Mesothelial cell of epicardium (in vitro differentiated cells): ENCODE data around the gene YARS1. TPM values are rescaled to one million over a fixed set of nuclear protein-coding genes. Genes with fewer than 3 reads are reported as not detected.

ENCODE experiments used
- DNase-seq, 2 experiments: peaks; one replicate each; pipeline ENCODE4 v3.0.0; 2021; ENCODE audit warnings: low spot score in 2 of 2; ENCODE audit not compliant: unreplicated experiment in 2 of 2
- H3K27ac Mint-ChIP-seq: 2 replicates; pipeline ENCODE4 v1.8.0; 2021; ENCODE audit warnings: mixed read lengths
- H3K27me3 Mint-ChIP-seq: 2 replicates; pipeline ENCODE4 v1.8.0; 2021; ENCODE audit warnings: low read depth, mixed read lengths
- H3K36me3 Mint-ChIP-seq: 2 replicates; pipeline ENCODE4 v1.8.0; 2021; ENCODE audit warnings: mixed read lengths
- H3K4me1 Mint-ChIP-seq: 2 replicates; pipeline ENCODE4 v1.8.0; 2021; ENCODE audit warnings: mixed read lengths
- H3K4me3 Mint-ChIP-seq: 2 replicates; pipeline ENCODE4 v1.8.0; 2021; ENCODE audit warnings: mild to moderate bottlenecking, moderate library complexity, mixed read lengths
- H3K9me3 Mint-ChIP-seq: 2 replicates; pipeline ENCODE4 v1.8.0; 2021; ENCODE audit warnings: mixed read lengths
- CTCF ChIP-seq: fragments of 200-600 bp; sonication (generic); IDR thresholded peaks from one replicate; pipeline ENCODE4 v1.5.0; 2021; ENCODE audit warnings: antibody characterized with exemption; ENCODE audit not compliant: unreplicated experiment
- total RNA-seq: library from RNA; stranded (reverse); gene quantifications from 3 replicates; pipeline ENCODE4 v1.2.1, GENCODE V29; 2021

Gene YARS1
- total RNA-seq, 1 donor from 2014 or later, result 101 TPM

DNA sequence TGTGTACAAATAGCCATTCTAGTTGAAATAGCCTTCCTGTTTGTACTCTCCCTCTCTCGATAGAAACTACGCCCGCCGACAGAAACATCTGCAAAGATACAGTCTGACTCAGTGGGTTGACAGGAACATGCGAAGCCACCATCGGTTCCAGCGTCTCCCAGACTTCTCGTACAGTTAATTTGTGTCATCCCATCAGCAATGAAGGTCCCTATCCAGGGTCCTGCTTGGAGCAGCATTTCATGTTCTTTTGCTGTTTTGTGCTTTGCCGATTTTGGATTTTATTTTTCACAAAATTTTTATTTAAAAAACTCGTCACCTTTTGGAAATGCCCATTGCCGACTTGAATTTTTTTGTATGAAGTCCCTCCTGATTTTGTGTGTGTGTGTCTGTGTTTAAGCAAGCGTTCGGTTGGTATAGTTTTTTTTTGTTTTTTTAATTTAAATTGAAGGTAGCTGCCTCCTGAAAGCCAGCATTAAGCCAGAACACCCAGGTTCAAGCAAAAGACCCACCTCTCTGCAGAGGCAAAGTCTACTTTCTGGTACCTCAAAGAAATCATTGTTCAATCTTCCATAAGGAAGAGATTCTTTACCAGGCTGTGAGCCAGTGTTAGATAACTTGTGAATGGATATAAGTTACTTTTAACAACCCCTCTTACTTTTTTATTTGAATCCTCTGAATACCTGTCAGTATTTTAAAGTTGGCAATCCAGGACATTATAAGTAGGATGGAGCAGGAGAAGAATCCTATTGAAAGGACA, 38.9 kb upstream of the YARS1 start:
- Mint-ChIP-seq H3K9me3 (no peaks in the 10 kb centered on the region), H3K4me3 (no peak overlapping the region), H3K27ac (no peak overlapping the region), H3K36me3 (peaks cover 33% of the 10 kb centered on the region), H3K4me1 (peaks cover 9% of the 10 kb centered on the region), H3K27me3 (no peaks in the 10 kb centered on the region)
- no peak for TF ChIP-seq CTCF
- DNase-seq, result no peak

DNA sequence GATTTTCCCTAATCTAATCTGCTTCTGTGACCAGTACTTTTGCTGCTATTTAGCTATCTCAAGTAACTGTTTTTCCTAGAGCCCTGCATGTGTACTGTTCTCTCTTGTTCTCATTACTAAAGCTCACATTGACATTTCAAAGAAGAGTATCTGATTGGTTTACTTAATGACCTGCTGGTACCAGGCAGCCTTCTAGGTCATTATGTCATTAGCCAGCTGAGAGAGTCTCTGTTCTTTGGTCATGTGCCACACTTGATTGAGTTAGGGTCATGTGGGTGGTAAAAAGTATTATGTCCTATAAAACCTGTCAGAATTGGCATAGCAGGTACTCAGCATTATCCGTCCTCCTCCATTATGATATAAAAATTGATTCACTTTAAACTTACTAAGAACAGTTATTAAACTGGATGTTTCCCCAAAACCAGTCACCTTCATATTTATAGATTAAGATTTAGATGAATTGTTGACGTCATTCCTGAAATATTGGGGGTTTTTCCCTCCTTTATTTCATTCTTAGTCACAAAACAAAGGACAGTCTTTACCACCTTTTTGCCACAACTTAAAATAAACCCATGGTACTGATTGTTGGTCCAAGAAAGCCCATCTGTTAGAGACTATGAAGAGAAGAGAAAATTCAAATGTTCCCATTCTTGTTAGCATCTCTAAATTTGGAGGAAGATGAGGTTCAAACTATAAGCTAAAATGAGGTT, 31.4 kb upstream of the YARS1 start:
- no peak overlapping the region for H3K4me3 Mint-ChIP-seq
- no peaks in the 10 kb centered on the region for H3K4me1 Mint-ChIP-seq
- H3K27me3 Mint-ChIP-seq, result no peaks in the 10 kb centered on the region
- peaks cover 3% of the 10 kb centered on the region for H3K9me3 Mint-ChIP-seq
- TF ChIP-seq CTCF, result no peak
- H3K36me3 Mint-ChIP-seq, result peaks cover 19% of the 10 kb centered on the region
- no peak overlapping the region for H3K27ac Mint-ChIP-seq
- DNase-seq, result no peak

- H3K36me3 Mint-ChIP-seq, result peaks cover 50% of the 10 kb centered on the region
- H3K4me3 Mint-ChIP-seq, result no peak overlapping the region
- DNase-seq, result no peak
- H3K27ac Mint-ChIP-seq, result no peak overlapping the region
- H3K27me3 Mint-ChIP-seq, result no peaks in the 10 kb centered on the region
- no peak for TF ChIP-seq CTCF
- no peaks in the 10 kb centered on the region for H3K9me3 Mint-ChIP-seq
- H3K4me1 Mint-ChIP-seq, result peaks cover 4% of the 10 kb centered on the region
Observed at GRCh38 chr1:32831878-32832277, 14.7 kb upstream of the YARS1 start.

DNA sequence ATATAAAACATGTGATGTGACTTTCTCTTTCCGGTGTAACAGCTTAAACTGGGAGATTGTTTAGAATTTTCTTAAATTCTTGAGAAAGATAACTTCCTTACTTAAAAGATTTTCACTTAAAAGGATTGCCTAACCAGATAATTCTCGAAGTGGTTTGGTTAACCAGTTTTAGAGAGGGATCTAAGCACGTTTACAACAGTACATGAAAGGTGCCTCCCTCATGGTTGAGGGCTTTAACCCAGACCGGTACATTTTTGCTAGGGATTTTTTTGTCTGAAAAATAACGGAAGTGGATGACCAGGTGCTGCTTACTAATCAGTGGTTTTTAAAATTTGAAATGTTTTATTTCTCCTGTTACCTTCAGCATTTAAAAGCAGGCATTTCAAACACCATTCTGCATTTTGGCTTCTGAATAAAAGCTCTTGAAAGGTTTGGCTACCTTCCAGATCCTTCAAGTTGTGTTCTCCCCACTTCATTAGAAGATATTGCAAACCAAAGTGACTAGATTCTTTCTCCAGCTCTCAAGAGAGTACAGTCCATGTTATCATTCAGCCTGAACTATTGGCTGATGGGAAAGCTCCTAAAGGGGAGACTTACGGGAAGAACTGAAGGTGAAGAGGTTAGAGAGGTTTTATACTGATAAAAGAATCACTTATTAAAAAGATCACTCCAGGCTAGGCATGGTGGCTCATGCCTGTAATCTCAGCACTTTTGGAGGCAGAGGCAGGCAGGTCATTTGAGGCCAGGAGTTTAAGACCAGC, 13.1 kb upstream of the YARS1 start:
- Mint-ChIP-seq H3K27me3 (no peaks in the 10 kb centered on the region), H3K27ac (peak overlapping the region; percentile 28), H3K9me3 (no peaks in the 10 kb centered on the region), H3K4me3 (no peak overlapping the region), H3K4me1 (peaks cover 4% of the 10 kb centered on the region), H3K36me3 (peaks cover 54% of the 10 kb centered on the region)
- no peak for TF ChIP-seq CTCF
- DNase-seq, result no peak

GRCh38 chr1:32828341-32828740, 11.2 kb upstream of the YARS1 start:
- TF ChIP-seq CTCF, result no peak
- Mint-ChIP-seq H3K9me3 (no peaks in the 10 kb centered on the region), H3K27ac (no peak overlapping the region), H3K36me3 (peaks cover 45% of the 10 kb centered on the region), H3K4me1 (peaks cover 4% of the 10 kb centered on the region), H3K4me3 (no peak overlapping the region), H3K27me3 (no peaks in the 10 kb centered on the region)
- DNase-seq, result no peak
